ENCODE data around the gene SUN2.

The SUN2 gene

GRCh38 chr22:38715176-38715764 lies 40.5 kb downstream of the SUN2 start:
- no peak overlapping the region for H3K4me3 ChIP-seq (ENCODE audit: low read depth, low read length)
- DNase-seq (ENCODE audit: low read depth, low spot score) = no peak
- in situ Hi-C loops (cut with HindIII; ENCODE audit: low sequenced_read_pairs) = no loop called here
- no peak for TF ChIP-seq CTCF (IDR thresholded peaks at IDR 0.05; ENCODE audit: low read depth, low read length)

GRCh38 chr22:38713921-38714320 lies 41.9 kb downstream of the SUN2 start:
- no peak for TF ChIP-seq CTCF (IDR thresholded peaks at IDR 0.05; ENCODE audit: low read depth, low read length)
- DNase-seq (ENCODE audit: low read depth, low spot score) = no peak
- no peak overlapping the region for H3K4me3 ChIP-seq (ENCODE audit: low read depth, low read length)
- in situ Hi-C loops (cut with HindIII; ENCODE audit: low sequenced_read_pairs) = no loop called here

DNA sequence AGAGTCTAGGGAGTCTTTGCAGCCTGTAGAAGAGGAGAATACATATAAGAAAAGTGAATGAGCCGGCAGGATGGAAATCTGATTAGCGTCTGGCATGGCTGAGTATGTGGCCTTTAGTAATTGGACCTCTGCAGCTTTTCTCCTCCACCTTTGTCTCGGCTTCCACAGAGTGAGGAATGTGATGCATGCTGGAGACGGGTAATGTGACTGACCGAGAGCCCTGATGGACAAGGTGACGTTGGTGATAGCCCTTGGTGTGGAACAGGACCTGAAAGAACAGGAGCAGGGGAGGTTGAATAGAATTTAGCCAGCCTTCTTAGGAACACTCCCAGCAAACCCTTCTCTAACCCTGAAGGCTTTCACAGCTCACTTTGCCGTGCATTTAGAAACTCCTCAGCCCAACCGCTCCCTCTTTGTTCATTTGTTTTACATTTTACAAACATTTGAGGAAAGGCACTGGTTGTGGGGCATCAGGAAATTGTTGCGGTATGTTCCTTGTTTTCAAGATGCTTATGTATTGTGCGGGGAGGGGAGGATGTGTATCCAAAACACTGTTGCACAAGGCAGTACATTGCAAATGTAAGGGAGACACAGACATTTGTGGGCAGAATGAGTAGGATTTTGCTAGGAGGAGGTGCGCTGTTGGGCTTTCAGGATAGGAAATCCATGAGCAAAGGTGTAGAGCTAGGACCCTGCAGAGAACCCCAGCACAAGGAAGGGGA lies 43.2 kb downstream of the SUN2 start:
- no peak for TF ChIP-seq CTCF (IDR thresholded peaks at IDR 0.05; ENCODE audit: low read depth, low read length)
- in situ Hi-C loops (cut with HindIII; ENCODE audit: low sequenced_read_pairs) = no loop called here

GRCh38 chr22:38710866-38711265 lies 44.9 kb downstream of the SUN2 start:
- no peak overlapping the region for H3K4me3 ChIP-seq (ENCODE audit: low read depth, low read length)
- TF ChIP-seq CTCF (IDR thresholded peaks at IDR 0.05; ENCODE audit: low read depth, low read length) = no peak
- in situ Hi-C loops (cut with HindIII; ENCODE audit: low sequenced_read_pairs) = no loop called here
- DNase-seq (ENCODE audit: low read depth, low spot score) = no peak

More for the DNA sequence above, 43.2 kb downstream of the SUN2 start:
- no peak for DNase-seq (ENCODE audit: low read depth, low spot score)
- H3K4me3 ChIP-seq (ENCODE audit: low read depth, low read length) = no peak overlapping the region

GRCh38 chr22:38710351-38710750 lies 45.4 kb downstream of the SUN2 start:
- H3K4me3 ChIP-seq (ENCODE audit: low read depth, low read length) = no peak overlapping the region
- TF ChIP-seq CTCF (IDR thresholded peaks at IDR 0.05; ENCODE audit: low read depth, low read length) = no peak
- DNase-seq (ENCODE audit: low read depth, low spot score) = no peak
- in situ Hi-C loops (cut with HindIII; ENCODE audit: low sequenced_read_pairs) = no loop called here

GRCh38 chr22:38709306-38709705 lies 46.5 kb downstream of the SUN2 start:
- DNase-seq (ENCODE audit: low read depth, low spot score) = no peak
- in situ Hi-C loops (cut with HindIII; ENCODE audit: low sequenced_read_pairs) = no loop called here
- no peak overlapping the region for H3K4me3 ChIP-seq (ENCODE audit: low read depth, low read length)
- no peak for TF ChIP-seq CTCF (IDR thresholded peaks at IDR 0.05; ENCODE audit: low read depth, low read length)
